ENCODE measurements around the gene ASH1L. TPM values are rescaled to one million over a fixed set of nuclear protein-coding genes. Genes with fewer than 3 reads are reported as not detected.

Gene ASH1L
- total RNA-seq, 1 donor from 2014 or later: 43.7 TPM

DNA sequence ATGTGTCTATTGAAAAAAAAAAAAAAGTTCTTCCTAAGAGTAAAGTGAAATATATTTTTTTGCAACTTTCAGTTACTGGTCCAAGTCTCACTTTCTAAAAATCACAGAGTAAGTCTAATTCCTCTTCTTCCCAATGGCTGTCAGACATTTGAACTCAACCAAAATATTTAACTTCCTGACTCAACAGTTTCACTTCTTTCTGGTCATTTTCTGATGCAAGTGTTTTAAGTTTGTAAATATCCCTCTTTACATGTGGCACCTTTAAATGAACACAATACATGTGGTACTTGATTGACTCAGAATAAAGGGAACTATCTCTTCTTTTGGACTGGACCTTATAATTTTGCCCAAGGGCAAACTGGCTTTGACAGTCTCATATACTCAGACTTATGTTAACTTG lies 76.7 kb downstream of the ASH1L start:
- no peak for DNase-seq (ENCODE audit: extremely low spot score, unreplicated experiment)
- Mint-ChIP-seq H3K9me3 (no peaks in the 10 kb centered on the region), H3K27ac (no peak overlapping the region), H3K27me3 (no peaks in the 10 kb centered on the region), H3K4me3 (no peak overlapping the region), H3K36me3 (peaks cover 14% of the 10 kb centered on the region), H3K4me1 (ENCODE audit: unreplicated experiment) (no peaks in the 10 kb centered on the region)
- TF ChIP-seq CTCF (conservative IDR thresholded peaks at IDR 0.05): no peak

DNA sequence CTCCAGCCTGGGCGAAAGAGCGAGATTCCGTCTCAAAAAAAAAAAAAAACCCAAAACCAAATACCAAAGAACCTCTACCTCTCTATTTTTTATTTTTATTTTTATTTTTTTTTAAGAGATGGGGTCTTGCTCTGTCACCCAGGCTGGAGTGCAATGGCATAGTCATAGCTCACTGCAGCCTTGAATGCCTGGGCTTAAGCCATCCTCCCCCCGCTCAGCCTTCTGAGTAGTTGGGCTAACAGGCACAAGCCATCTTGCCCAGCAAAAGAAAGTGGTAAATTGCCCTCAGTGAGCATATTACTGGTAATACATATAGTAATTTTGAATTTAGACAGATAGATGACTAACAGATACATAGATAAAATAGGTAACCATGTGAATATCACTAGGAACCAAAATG lies 77.4 kb downstream of the ASH1L start:
- H3K27me3 Mint-ChIP-seq: no peaks in the 10 kb centered on the region
- no peak for DNase-seq (ENCODE audit: extremely low spot score, unreplicated experiment)
- no peaks in the 10 kb centered on the region for H3K9me3 Mint-ChIP-seq
- H3K4me3 Mint-ChIP-seq: no peak overlapping the region
- H3K27ac Mint-ChIP-seq: no peak overlapping the region
- peaks cover 18% of the 10 kb centered on the region for H3K36me3 Mint-ChIP-seq
- TF ChIP-seq CTCF (conservative IDR thresholded peaks at IDR 0.05): no peak
- H3K4me1 Mint-ChIP-seq (ENCODE audit: unreplicated experiment): no peaks in the 10 kb centered on the region

- H3K27ac Mint-ChIP-seq: no peak overlapping the region
- peaks cover 33% of the 10 kb centered on the region for H3K36me3 Mint-ChIP-seq
- TF ChIP-seq CTCF (conservative IDR thresholded peaks at IDR 0.05): no peak
- H3K4me3 Mint-ChIP-seq: no peak overlapping the region
- H3K4me1 Mint-ChIP-seq (ENCODE audit: unreplicated experiment): no peaks in the 10 kb centered on the region
- H3K9me3 Mint-ChIP-seq: no peaks in the 10 kb centered on the region
- DNase-seq (ENCODE audit: extremely low spot score, unreplicated experiment): no peak
- H3K27me3 Mint-ChIP-seq: no peaks in the 10 kb centered on the region
Observed at GRCh38 chr1:155481741-155482241, 80.8 kb downstream of the ASH1L start.

DNA sequence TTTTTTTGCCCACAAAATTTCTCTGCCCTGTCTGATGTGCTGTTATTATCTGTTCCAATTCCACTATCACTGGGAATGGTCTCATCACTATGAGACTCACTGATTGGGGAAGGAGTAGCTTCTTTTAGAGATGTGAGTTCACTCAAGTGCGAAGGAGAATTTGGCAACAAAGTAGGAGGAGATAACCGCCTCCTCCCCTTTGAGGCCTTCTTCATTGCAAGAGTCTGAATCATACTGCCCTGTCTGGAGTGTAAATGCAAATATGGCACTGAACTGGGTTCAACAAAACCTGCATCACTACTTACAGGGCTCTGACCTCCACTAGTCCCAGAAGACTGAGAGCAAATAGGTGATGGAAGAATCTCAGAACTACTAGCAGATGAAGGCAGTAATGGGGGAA lies 83.4 kb downstream of the ASH1L start:
- no peak for DNase-seq (ENCODE audit: extremely low spot score, unreplicated experiment)
- no peak overlapping the region for H3K4me3 Mint-ChIP-seq
- no peaks in the 10 kb centered on the region for H3K4me1 Mint-ChIP-seq (ENCODE audit: unreplicated experiment)
- peaks cover 39% of the 10 kb centered on the region for H3K36me3 Mint-ChIP-seq
- no peaks in the 10 kb centered on the region for H3K9me3 Mint-ChIP-seq
- TF ChIP-seq CTCF (conservative IDR thresholded peaks at IDR 0.05): no peak
- no peak overlapping the region for H3K27ac Mint-ChIP-seq
- no peaks in the 10 kb centered on the region for H3K27me3 Mint-ChIP-seq

DNA sequence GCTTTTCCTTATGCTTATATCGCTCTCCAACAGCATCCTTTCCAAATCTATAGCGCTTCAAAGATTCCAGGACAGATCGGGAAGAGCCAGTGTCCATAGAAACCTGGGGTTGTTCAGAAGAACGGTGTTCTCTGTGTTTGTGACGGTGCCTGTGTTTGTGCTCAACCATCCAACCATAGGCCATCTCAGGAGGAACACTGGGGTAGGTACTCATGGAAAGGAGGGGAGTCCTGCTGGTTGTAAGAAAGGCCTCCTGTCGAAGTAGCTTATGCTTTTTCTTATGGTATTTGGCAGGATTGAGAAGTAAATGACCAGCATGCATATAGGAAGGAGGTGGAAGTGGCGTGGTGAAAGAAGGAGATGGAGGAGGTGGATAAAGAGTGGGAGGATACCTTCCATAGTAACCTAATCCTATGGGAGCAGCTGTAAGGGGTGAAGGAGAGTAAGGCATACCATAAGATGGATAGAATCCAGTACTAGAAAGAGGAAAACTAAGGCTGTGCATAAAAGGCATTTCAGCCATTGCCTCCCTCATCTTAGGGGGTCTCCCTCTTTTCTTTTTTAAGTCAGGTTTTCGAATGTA lies 84.2 kb downstream of the ASH1L start:
- TF ChIP-seq CTCF (conservative IDR thresholded peaks at IDR 0.05): no peak
- Mint-ChIP-seq H3K9me3 (no peaks in the 10 kb centered on the region), H3K36me3 (peaks cover 39% of the 10 kb centered on the region), H3K27me3 (no peaks in the 10 kb centered on the region), H3K4me3 (no peak overlapping the region), H3K27ac (no peak overlapping the region), H3K4me1 (ENCODE audit: unreplicated experiment) (no peaks in the 10 kb centered on the region)
- DNase-seq (ENCODE audit: extremely low spot score, unreplicated experiment): no peak

- DNase-seq (ENCODE audit: extremely low spot score, unreplicated experiment): no peak
- H3K27ac Mint-ChIP-seq: no peak overlapping the region
- peaks cover 30% of the 10 kb centered on the region for H3K36me3 Mint-ChIP-seq
- H3K9me3 Mint-ChIP-seq: peaks cover 3% of the 10 kb centered on the region
- TF ChIP-seq CTCF (conservative IDR thresholded peaks at IDR 0.05): no peak
- H3K4me3 Mint-ChIP-seq: no peak overlapping the region
- H3K27me3 Mint-ChIP-seq: no peaks in the 10 kb centered on the region
- H3K4me1 Mint-ChIP-seq (ENCODE audit: unreplicated experiment): peaks cover 4% of the 10 kb centered on the region
Observed at GRCh38 chr1:155474146-155474545, 88.5 kb downstream of the ASH1L start.
